IPS-20b (cell line): ENCODE measurements around the gene OR6C76.

Experiments used
- H3K27ac ChIP-seq: one replicate; pipeline ENCODE4 v1.5.1; 2013; ENCODE audit warnings: low read length
- H3K27me3 ChIP-seq: 2 replicates; pipeline ENCODE4 v1.6.1; 2013; ENCODE audit warnings: mild to moderate bottlenecking, low read length, inconsistent platforms; ENCODE audit not compliant: insufficient read depth
- H3K36me3 ChIP-seq: 2 replicates; pipeline ENCODE4 v1.6.1; 2013; ENCODE audit warnings: low read depth, mild to moderate bottlenecking, inconsistent platforms, low read length, moderate library complexity; ENCODE audit not compliant: insufficient read depth
- H3K4me1 ChIP-seq: 2 replicates; pipeline ENCODE4 v1.6.1; 2013; ENCODE audit warnings: mild to moderate bottlenecking, control low read depth, inconsistent platforms, low read length, moderate library complexity; ENCODE audit not compliant: insufficient read depth
- H3K4me3 ChIP-seq: 2 replicates; pipeline ENCODE4 v1.5.1; 2013; ENCODE audit warnings: mild to moderate bottlenecking, low read length, inconsistent platforms
- H3K9ac ChIP-seq: 2 replicates; pipeline ENCODE4 v1.6.1; 2013; ENCODE audit warnings: low read depth, mild to moderate bottlenecking, inconsistent platforms, low read length, moderate library complexity
- H3K9me3 ChIP-seq: 2 replicates; pipeline ENCODE4 v1.6.1; 2013; ENCODE audit warnings: mild to moderate bottlenecking, low read depth, low read length, inconsistent platforms; ENCODE audit not compliant: insufficient read depth

Gene OR6C76

GRCh38 chr12:55472264-55472663, 46.2 kb downstream of the OR6C76 start:
- Histone ChIP-seq H3K4me3 (no peak overlapping the region), H3K36me3 (no peaks in the 10 kb centered on the region), H3K27me3 (no peaks in the 10 kb centered on the region), H3K27ac (no peak overlapping the region), H3K4me1 (no peaks in the 10 kb centered on the region), H3K9me3 (no peaks in the 10 kb centered on the region), H3K9ac (no peak overlapping the region)
